HG02610 (cell line): ENCODE measurements around the gene SLC38A2.

Experiments
- ATAC-seq: cut with Tn5 transposase; IDR thresholded peaks from one replicate; pipeline ENCODE4 v1.9.1; 2021; ENCODE audit warnings: mild to moderate bottlenecking, moderate library complexity; ENCODE audit not compliant: unreplicated experiment

The SLC38A2 gene

GRCh38 chr12:46396826-46397225, 24.3 kb upstream of the SLC38A2 start:
- no peak for ATAC-seq

- no peak for ATAC-seq
Measured at GRCh38 chr12:46395388-46395787, 22.8 kb upstream of the SLC38A2 start.

- no peak for ATAC-seq
Measured at GRCh38 chr12:46391630-46392029, 19.1 kb upstream of the SLC38A2 start.

- no peak for ATAC-seq
Measured at GRCh38 chr12:46390881-46391280, 18.3 kb upstream of the SLC38A2 start.

GRCh38 chr12:46390304-46390703, 17.7 kb upstream of the SLC38A2 start:
- no peak for ATAC-seq

GRCh38 chr12:46389031-46389616, 16.6 kb upstream of the SLC38A2 start:
- ATAC-seq = no peak

- peak; percentile 58 for ATAC-seq
Measured at GRCh38 chr12:46388427-46389021, 16.0 kb upstream of the SLC38A2 start.

- ATAC-seq = peak; percentile 23
Measured at GRCh38 chr12:46387670-46388069, 15.1 kb upstream of the SLC38A2 start.

- ATAC-seq = peak; percentile 27
Measured at GRCh38 chr12:46386877-46387629, 14.5 kb upstream of the SLC38A2 start.

GRCh38 chr12:46386360-46386867, 13.8 kb upstream of the SLC38A2 start:
- ATAC-seq = no peak

GRCh38 chr12:46385438-46385837, 12.9 kb upstream of the SLC38A2 start:
- no peak for ATAC-seq

GRCh38 chr12:46384451-46385309, 12.1 kb upstream of the SLC38A2 start:
- no peak for ATAC-seq

GRCh38 chr12:46383654-46384450, 11.3 kb upstream of the SLC38A2 start:
- peak; percentile 29 for ATAC-seq

- ATAC-seq = peak; percentile 67
Measured at GRCh38 chr12:46382964-46383653, 10.5 kb upstream of the SLC38A2 start.

GRCh38 chr12:46382408-46382963, 9.9 kb upstream of the SLC38A2 start:
- no peak for ATAC-seq

GRCh38 chr12:46380881-46381280, 8.3 kb upstream of the SLC38A2 start:
- ATAC-seq = no peak

GRCh38 chr12:46380022-46380796, 7.6 kb upstream of the SLC38A2 start:
- no peak for ATAC-seq

- ATAC-seq = no peak
Measured at GRCh38 chr12:46379352-46379751, 6.8 kb upstream of the SLC38A2 start.

- no peak for ATAC-seq
Measured at GRCh38 chr12:46378530-46378929, 6.0 kb upstream of the SLC38A2 start.
